ENCODE data around the gene ZNF606. TPM values are rescaled to one million over a fixed set of nuclear protein-coding genes. Genes with fewer than 3 reads are reported as not detected.

The ZNF606 gene
- total RNA-seq, 1 donor, result 13.8 TPM

DNA sequence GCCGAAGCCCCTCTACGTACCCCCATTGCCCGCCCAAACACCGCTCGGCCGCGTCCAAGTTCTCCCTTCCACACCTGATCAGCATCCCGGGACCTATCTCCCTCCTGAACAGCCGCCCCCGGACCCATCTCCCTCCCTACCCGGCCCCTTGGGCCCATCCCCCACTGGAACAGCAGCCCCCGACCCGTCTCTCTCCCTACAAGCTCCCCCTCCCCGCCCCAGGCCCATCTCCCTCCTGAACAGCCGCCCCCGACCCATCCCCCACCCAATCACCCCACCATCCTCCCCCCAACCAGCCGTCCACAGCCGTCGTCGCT, 31.8 kb upstream of the ZNF606 start:
- DNase-seq (ENCODE audit: low read depth), result no peak
- TF ChIP-seq, protein P1, sequence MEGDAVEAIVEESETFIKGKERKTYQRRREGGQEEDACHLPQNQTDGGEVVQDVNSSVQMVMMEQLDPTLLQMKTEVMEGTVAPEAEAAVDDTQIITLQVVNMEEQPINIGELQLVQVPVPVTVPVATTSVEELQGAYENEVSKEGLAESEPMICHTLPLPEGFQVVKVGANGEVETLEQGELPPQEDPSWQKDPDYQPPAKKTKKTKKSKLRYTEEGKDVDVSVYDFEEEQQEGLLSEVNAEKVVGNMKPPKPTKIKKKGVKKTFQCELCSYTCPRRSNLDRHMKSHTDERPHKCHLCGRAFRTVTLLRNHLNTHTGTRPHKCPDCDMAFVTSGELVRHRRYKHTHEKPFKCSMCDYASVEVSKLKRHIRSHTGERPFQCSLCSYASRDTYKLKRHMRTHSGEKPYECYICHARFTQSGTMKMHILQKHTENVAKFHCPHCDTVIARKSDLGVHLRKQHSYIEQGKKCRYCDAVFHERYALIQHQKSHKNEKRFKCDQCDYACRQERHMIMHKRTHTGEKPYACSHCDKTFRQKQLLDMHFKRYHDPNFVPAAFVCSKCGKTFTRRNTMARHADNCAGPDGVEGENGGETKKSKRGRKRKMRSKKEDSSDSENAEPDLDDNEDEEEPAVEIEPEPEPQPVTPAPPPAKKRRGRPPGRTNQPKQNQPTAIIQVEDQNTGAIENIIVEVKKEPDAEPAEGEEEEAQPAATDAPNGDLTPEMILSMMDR (IDR thresholded peaks at IDR 0.05; ENCODE audit: insufficient read depth, low read depth, low read length), result no peak
- peak overlapping the region; percentile 32 for H3K4me3 ChIP-seq (ENCODE audit: low read depth, low read length)

DNA sequence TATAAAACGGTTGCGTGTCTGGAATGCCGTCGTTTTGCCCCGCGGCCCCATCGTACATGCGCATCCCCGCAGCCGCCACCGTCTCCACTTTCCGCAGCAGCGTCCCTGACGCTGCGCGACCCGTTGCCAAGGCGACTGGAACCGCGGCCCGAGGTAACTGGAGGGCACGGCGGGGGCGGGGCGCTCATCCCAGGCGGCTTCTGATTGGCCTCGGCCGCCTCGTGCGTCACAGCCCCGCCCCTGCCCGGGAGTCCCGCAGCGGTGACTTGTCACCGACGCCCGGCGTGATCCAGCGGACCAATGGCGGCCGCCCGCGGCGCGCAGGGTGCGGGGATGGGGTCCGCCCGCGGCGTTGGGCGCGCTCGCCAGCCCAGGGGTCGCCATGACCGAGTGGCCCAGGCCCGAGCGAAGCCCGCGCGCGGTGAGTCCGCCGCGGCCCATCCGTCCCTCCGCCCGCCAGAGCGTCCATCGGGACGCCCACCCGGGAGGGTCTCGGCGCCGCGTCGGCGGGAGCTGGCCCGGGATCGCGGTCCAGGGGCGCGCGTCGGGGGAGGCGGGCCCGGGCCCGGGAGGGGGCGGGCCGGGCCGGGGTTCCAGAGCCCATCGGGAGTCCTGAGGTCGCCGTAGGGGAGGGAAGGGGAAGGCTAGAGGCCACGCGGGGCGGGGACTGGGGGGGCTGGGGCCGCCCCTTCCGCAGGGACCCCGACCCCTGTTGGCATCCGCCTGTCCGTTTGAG, 31.3 kb upstream of the ZNF606 start, which contains the start of gene ZSCAN1:
Gene ZSCAN1, plus strand, starts transcription at position 285 of the 736 bp plus-strand sequence. CDS start 3,812 bp downstream, outside the sequence.
- DNase-seq (ENCODE audit: low read depth), result peak; percentile 68
- TF ChIP-seq, protein P1 (IDR thresholded peaks at IDR 0.05; ENCODE audit: insufficient read depth, low read depth, low read length), result no peak
- H3K4me3 ChIP-seq (ENCODE audit: low read depth, low read length), result peak within 1 kb of the TSS; percentile 33

DNA sequence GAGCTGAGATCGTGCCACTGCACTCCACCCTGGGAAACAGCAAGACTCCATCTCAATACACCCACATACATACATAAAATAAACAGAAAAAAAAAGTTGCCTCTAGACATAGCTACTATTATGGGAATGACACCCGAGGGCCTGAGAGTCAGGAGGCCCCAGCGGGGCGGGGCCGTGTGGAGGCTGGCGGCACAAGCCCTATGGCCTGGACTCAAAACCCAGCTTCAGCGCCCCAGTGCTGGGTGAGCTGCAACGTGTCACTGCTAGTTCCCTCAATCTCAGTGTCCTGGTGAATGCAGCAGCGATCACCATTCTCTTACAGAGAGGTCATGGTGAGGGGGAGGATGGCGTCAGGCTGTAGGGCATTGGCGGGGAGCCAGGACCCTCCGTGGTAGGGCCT, 22.0 kb upstream of the ZNF606 start:
- no peak overlapping the region for H3K4me3 ChIP-seq (ENCODE audit: low read depth, low read length)
- no peak for DNase-seq (ENCODE audit: low read depth)
- TF ChIP-seq, protein P1 (IDR thresholded peaks at IDR 0.05; ENCODE audit: insufficient read depth, low read depth, low read length), result no peak

DNA sequence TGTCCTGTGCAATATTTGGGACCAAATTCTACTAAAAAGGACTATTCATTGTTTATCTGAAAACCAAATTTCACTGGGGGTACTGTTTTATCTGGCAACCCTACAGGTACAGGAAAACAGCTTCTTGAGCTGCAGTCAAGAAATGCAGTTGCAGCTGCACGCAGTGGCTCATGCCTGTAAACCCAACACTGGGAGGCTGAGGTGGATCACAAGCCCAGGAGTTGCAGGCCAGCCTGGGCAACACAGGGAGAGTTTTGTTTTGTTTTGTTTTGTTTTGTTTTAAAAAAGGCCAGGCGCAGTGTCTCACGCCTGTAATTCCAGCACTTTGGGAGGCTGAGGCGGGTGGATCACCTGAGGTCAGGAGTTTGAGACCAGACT, 19.7 kb upstream of the ZNF606 start:
- no peak overlapping the region for H3K4me3 ChIP-seq (ENCODE audit: low read depth, low read length)
- TF ChIP-seq, protein P1 (IDR thresholded peaks at IDR 0.05; ENCODE audit: insufficient read depth, low read depth, low read length), result no peak
- no peak for DNase-seq (ENCODE audit: low read depth)

DNA sequence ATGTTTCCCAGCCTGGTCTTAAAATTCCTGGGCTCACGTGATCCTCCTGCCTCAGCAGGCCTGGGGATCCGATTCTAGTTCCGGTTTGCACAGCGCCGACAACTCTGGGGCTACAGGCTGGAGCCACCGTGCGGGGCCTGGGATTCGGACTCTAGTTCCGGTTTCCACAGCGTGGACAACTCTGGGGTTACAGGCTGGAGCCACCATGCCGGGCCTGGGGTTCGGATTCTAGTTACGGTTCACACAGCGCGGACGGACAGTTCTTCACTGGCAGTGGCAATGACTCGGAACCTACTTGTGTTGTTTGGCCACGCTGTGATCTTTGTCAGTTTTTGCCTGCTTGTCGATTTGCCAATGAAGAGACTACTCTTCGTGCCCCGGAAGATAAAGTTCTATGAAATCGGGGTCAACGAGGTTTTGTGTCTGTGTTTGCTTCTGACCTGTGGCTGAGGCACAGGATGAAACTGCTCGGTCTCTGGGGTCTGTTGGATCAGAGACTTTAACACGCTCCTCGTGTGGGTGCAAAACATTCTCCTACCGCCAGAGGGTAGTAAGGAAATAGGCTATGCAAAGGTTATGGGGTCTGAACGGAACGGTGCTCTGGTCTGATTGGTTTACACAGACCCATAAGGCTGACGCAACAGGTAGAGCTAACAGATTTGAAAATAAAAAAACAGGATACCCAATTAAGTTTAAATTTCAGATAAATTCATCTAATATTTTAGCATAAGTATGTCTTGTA, 19.1 kb upstream of the ZNF606 start:
- TF ChIP-seq, protein P1 (IDR thresholded peaks at IDR 0.05; ENCODE audit: insufficient read depth, low read depth, low read length), result peak; percentile 40
- H3K4me3 ChIP-seq (ENCODE audit: low read depth, low read length), result no peak overlapping the region
- DNase-seq (ENCODE audit: low read depth), result peak; percentile 50

DNA sequence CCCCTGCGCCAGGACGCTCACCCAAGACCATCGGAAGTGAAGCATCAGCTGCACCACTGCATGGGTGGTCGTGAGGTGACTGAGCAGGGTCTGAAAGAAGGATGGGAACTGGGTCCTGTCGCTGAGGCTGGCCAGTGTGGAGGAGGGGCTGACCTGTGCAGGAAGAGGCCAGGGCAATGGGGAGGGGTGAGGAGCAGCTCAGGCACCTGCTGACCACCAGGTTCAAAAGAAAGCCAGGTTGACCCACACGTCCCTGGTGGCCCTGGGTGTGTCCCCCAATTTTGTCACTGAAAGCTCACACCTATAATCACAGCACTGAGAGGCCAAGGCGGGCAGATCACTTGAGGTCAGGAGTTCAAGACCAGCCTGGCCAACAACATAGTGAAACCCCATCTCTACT, 17.5 kb upstream of the ZNF606 start:
- no peak for DNase-seq (ENCODE audit: low read depth)
- H3K4me3 ChIP-seq (ENCODE audit: low read depth, low read length), result no peak overlapping the region
- TF ChIP-seq, protein P1 (IDR thresholded peaks at IDR 0.05; ENCODE audit: insufficient read depth, low read depth, low read length), result no peak
